Measurements from ENCODE around the gene WFS1.

Gene WFS1

DNA sequence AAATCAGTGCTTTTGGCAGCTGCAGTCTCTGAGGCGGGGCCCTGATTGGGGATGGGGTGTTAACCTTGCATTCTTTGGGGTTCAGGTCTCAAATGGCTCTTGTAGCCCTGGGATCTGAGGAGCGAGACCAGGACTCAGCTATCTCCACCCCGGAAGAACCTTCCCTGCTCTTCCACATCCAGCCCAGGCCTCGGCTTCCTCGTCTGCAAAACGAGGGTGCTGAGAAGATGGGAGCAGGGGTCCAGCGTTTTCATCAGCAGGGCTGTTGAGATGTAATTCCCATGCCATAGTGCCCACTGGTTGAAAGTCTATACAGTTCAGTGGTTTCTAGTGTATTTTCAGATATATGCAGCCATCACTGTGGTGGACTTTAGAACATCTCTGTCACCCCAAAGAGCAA, 34.6 kb upstream of the WFS1 start:
- DNase-seq (ENCODE audit: low read depth in 2 of 2): no peak

DNA sequence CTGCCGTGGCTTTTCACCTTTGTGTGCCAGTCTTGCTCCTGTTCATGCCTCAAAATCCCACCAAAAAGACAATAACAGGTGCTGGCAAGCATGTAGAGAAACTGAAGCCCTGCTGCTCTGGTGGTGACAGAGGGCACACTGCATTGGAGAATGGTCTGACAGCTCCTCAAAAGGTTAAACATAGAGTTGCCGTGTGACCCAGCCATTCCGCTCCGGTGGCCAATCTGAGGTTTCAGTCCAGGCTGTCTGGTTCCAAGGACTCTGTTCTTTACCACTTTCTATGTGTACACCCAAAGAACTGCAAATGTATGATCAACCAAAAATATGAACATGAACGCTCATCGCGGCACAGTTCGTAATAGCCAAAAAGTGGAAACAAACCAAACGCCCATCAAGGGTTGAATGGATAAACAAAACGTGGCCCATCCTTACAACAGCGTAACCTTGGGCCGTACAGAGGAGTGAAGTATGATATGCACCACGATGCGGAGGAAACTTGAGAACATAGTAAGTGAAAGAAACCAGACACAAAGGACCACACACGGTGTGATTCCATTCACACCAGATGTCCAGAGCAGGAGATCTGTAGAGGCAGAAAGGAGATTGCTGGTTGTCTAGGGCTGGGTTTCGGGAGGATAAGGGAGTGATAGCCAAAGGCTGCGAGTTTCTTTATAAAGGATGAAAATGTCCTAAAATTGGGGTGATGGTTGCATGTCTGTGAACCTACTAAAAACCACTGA, 33.6 kb upstream of the WFS1 start:
- DNase-seq (ENCODE audit: low read depth in 2 of 2): no peak

- no peak for DNase-seq (ENCODE audit: low read depth in 2 of 2)
Measured at GRCh38 chr4:6236816-6237390, 32.7 kb upstream of the WFS1 start.

DNA sequence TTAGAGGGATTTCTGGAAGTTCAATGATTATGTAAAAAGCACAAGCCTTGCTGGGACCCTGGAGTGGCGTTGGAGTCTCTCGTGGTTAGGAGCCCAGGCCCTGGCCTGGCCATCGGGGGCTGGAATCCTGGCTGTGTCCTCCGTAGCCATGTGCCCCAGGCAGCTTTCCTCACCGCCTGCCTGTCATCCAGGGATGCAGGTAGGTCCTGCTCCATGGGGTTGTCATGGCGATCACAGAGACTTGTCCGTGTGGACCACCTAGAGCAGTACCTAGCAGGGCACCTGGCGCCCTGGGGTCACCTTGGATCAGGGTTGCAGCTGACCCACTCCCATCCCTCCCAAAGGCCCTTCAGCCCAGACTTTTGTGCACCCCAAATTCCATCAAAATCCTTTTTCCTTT, 30.2 kb upstream of the WFS1 start:
- no peak for DNase-seq (ENCODE audit: low read depth in 2 of 2)

DNA sequence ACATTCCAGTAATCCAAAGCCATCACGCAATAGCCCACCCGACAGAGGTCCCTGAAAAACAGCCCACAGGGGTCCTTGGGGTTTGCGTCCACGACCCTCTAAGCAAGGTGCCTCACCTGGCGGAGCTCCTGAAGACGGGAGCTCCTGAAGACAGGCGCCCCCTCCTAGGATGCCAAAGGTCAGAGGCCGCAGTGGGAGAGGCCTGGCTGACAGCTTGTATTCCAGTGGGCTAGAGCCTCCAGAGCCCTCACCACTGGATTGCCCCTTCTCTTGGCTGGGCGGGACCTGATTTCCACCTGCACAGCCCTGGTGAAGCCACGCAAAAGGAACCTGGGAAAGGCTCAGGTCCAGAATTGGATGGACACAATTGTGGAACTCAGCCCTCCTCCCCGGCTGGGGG, 29.7 kb upstream of the WFS1 start:
- DNase-seq (ENCODE audit: low read depth in 2 of 2): no peak

GRCh38 chr4:6241062-6241845, 28.4 kb upstream of the WFS1 start:
- DNase-seq (ENCODE audit: low read depth in 2 of 2): no peak

DNA sequence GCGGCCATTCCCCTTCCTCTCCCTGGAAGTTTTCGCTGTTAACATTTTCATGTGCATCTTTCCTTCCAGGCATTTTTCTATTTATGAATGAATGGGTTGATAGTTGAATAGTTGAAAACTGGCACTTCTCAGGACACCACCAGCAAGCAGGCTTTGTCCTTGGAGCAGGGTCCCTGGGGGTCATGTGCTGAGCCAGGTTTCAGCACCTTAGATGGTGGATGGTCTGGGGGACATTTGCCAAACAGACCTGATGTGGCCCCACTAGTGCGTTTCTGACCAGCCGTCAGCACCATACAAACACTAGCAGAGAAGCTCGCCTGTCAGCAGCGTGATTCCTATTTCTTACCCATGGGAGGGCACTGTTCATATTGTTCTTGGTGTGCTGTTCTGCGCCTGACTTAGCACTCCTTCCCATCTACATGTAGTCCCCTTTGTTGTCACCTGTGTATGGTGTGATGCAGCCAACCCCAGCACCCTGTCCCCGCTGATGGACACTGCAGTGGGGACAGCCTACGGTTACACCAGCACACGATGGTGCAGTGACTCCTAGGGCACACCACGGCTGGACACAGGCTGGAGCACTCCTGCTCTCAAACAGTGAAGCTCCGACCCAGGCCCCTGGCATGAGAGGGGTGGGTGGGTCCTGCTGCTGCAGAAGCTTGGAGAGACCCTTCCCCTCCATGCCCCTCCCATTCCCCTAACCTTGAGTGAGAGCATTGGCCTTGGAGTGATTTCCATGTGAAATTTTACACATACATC, 27.2 kb upstream of the WFS1 start:
- DNase-seq (ENCODE audit: low read depth in 2 of 2): no peak

- no peak for DNase-seq (ENCODE audit: low read depth in 2 of 2)
Measured at GRCh38 chr4:6245246-6246169, 24.1 kb upstream of the WFS1 start.

- no peak for DNase-seq (ENCODE audit: low read depth in 2 of 2)
Measured at GRCh38 chr4:6246170-6246634, 23.4 kb upstream of the WFS1 start.

DNA sequence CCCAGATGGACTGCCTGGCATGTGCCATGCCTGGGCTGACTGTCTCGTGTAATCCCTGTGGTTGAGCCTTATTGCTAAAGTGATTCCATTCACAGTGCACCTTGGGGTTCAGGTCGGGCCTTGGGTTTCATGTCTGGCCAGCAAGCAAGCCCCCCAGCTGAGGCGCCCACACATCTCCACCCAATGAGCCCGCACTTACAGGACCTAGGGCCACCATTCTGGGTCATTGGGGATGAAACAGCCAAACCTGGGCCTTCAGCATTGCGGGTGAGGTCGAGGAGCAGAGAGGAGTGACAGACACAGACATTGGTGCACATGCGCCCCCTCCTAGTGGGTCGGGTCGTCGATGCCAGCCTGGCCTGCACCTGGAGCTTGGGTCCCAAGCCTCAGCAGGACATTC, 21.3 kb upstream of the WFS1 start:
- no peak for DNase-seq (ENCODE audit: low read depth in 2 of 2)

- no peak for DNase-seq (ENCODE audit: low read depth in 2 of 2)
Measured at GRCh38 chr4:6250235-6250983, 19.2 kb upstream of the WFS1 start.

- DNase-seq (ENCODE audit: low read depth in 2 of 2): no peak
Measured at GRCh38 chr4:6250984-6251295, 18.7 kb upstream of the WFS1 start.

DNA sequence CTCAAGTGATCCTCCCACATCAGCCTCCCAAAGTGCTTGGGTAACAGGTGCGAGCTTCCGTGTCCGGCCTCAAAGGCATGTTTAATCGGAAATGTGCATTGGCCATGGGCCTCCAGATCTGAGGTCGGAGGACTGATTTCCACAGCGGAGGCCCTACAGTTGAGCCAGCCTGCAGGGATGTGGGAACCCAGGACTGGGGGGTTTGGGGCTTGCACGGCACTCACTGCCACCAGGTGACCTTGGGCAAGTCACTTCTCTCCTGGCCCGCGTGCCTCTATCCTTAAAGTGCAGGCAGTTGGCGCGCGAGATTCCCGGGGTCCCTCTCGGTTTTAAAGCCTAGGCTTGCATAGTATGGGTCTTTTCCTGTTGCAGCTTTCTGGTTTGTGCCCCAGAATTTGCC, 18.3 kb upstream of the WFS1 start:
- no peak for DNase-seq (ENCODE audit: low read depth in 2 of 2)

- DNase-seq (ENCODE audit: low read depth in 2 of 2): no peak
Measured at GRCh38 chr4:6252051-6252450, 17.6 kb upstream of the WFS1 start.

DNA sequence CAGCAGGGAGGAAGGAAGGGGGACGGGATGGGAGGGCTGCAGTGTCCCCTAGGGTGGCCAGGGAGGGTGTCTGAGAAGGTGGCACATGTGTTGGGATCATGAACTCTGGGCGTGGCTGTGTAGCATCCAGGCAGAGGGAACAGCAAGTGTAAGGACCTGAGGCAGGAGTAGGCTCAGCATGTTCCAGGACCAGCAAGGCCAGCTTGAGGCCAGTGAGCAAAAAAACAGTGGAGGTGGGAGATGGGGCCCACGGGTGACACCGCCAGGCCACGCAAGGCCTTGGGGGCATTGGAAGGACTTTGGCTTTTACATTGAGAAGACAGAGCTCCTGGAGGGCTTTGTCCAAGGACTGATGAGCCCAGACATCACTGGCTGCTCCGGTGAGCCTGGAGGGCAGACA, 16.5 kb upstream of the WFS1 start:
- DNase-seq (ENCODE audit: low read depth in 2 of 2): no peak

DNA sequence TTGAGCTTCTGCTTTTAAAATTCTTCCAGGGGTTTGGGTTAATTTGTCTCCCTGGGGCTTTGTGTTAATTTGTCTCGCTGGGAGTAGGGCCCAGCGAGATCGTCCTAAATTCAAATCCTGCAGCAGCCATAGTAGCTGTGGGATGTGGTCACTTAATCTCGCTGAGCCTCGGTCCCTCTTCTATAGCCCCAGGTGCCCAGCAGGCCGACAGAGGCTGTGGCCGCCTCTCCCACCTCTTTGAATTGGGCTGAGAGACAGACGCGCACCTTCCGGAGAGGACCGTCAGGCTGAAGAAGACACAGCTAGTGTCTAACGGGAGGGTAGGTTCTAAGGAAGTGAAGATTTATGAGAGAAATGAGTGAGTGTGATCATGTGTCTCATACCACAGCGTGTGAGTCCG, 15.7 kb upstream of the WFS1 start:
- no peak for DNase-seq (ENCODE audit: low read depth in 2 of 2)

DNA sequence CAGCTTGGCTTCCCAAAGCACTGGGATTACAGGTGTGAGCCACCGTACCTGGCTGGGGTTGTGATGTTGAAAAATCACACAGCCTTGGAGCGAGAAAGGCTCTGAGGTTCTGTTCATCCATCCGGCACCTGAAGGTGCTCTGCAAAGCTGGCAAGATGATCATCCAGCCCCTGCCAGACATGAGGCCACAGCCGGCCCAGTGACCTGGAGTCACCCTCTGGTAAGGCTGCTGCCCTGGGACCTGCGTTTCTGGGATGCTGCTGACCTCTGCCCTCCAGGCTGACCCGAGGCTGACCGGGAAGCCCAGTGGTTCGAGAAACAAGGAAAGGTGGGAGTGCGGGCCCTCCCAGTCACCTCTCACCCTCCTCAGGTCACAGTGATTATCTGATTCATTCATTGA, 13.5 kb upstream of the WFS1 start:
- DNase-seq (ENCODE audit: low read depth in 2 of 2): no peak

- DNase-seq (ENCODE audit: low read depth in 2 of 2): no peak
Measured at GRCh38 chr4:6257247-6258025, 12.2 kb upstream of the WFS1 start.

DNA sequence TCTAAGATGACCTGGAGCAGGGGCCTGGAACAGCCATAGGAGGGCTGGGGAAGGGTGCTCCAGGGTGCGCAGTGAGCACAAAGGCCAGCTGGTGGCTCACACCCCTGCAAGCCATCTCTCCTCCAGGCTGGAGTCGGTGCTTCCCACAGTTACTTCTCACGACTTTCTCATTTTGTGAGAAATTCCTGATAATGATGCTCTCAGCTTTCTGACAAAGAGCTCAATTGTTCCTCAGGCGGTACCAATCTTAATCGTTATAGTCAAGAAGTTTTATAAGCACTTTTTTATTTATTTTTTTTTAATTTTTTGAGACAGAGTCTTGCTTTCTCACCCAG, 11.7 kb upstream of the WFS1 start:
- no peak for DNase-seq (ENCODE audit: low read depth in 2 of 2)

DNA sequence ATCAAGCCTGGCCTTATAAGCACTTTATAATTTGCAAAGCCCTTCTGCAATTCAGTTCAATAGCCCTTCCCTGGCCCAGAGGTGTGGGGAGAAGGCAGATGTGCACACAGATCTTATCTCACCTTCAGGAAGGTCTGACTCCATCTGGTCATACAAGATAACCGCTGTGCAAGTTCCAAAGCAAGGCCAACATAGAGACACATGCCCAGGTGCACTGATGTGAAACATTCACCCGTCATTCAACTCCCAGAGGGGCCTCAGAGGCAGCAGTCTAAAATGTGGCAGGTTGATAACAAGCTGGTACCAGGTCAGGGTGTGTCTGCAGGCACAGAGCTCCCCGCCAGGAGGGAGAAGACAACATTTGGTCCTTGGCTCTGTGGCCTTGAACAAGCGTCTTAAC, 10.9 kb upstream of the WFS1 start:
- no peak for DNase-seq (ENCODE audit: low read depth in 2 of 2)

All from stimulated activated CD8-positive, alpha-beta memory T cell treated with anti-CD3 and anti-CD28 coated beads, Interleukin-7, amount 100 ng/mL, for 1 hour (primary cell).